ENCODE results near the gene CFP.

- TF ChIP-seq CTCF (IDR thresholded peaks at IDR 0.05) (no peak), ZFX (IDR thresholded peaks at IDR 0.05; ENCODE audit: borderline replicate concordance) (no peak)
Measured at GRCh38 chrX:47625365-47625764, 4.4 kb downstream of the CFP start.
